ENCODE measurements around the gene RBM19.

- TF ChIP-seq CTCF (IDR thresholded peaks at IDR 0.05) (no peak), POLR2A (IDR thresholded peaks at IDR 0.05; ENCODE audit: low read length) (no peak), HDAC2 (IDR thresholded peaks at IDR 0.05) (no peak), ZC3H11A (IDR thresholded peaks at IDR 0.05) (no peak), RAD21 (conservative IDR thresholded peaks at IDR 0.05 in 1 of 2, IDR thresholded peaks at IDR 0.05 in 1 of 2) (no peak), CBX8 (IDR thresholded peaks at IDR 0.05) (no peak)
Observed at GRCh38 chr12:113844495-113845210, 121.5 kb downstream of the RBM19 start.

All from A549 (cell line).